NCI-H2029 treated with DMSO at 0.1 percent for 48 hours (cell line): ENCODE data around the gene FES.
"Not testable (repeated sequence)": the region's sequence is repeated elsewhere in the genome, so short reads cannot be mapped to it uniquely, and the experiment has no call there.

Source experiments
- DNase-seq: peaks from one replicate; lab custom pipeline; 2025; lab: John Stamatoyannopoulos, UW

Gene FES

DNA sequence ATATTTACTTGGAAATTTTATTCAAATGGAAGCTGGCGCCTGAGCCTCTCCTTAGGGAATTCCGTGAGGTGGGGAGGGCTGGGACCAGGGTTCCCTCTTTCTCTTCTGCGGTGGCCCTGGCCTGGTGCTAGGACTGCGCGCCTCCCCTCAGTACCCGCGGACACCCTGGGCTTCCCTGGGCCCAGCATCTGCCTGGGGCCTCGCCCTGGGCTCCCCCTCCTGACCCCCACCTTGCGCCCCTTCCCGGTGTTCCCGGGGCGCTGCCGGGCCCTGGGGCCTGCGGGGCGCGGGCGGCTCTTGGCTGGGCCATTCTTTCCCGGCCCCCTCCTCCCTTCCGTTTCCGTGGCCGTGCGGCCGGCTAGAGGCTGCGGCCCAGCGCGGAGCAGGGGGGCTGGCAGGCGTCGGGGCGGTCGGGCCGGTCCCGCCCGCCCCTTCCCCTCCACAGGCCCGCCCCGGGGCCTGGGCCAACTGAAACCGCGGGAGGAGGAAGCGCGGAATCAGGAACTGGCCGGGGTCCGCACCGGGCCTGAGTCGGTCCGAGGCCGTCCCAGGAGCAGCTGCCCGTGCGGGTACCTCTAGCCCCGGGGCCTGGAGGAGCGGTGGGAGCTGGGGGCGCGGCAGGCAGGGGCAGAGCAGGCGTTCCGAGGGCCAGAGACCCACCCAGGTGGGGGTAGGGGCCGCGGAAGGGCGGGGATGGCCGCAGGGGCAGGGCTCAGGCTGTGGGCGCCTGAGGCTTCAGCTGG lies at the start of gene FES:
Gene FES, plus strand, starts transcription at position 529 of the 743 bp plus-strand sequence. CDS start 542 bp downstream, outside the sequence.
- no peak for DNase-seq

DNA sequence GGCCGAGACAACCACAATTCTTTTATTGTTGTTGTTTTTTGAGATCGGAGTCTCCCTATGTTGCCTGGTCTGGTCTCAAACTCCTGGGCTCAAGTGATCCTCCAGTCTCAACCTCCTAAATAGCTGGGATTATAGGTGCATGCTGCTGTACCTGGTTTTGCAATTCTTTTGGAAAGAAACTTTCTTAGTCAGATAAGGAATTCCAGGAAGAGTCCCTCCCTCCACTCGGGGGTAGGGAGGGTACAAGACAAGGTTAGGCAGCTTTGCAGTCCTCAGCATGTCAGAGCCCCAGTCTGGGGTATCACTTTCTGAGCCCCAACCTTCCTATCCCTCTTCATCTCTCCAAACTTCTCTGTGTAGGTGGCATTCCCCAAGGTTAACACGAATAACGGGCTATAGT lies 49.7 kb upstream of the FES start:
- DNase-seq = no peak

DNA sequence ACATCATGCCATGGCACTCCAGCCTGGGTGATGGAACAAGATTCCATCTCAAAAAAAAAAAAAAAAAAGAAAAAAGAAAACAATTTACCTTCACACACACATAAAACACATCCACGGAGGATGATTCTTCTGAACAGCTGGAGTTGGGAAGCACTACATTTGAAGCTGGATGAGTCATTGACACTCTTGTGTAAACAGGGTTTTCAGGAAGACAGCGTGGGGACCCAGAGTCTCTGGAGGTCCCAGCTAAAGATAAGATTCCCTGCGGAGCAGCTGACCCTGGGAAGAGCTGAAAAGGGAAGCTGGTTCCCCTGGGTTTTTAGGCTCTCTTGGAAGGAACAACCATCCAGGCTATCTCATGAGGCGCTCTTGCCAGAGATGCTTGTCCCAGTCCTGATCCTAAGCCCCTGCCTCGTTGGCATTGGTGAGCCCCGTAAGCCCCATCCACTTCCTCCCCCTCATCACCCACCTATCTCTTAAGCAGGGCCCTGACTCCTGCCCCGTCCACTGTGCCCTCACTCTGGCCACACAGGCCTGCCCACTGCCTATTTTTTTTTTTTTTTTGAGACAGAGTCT lies 47.9 kb upstream of the FES start:
- DNase-seq = no peak

DNA sequence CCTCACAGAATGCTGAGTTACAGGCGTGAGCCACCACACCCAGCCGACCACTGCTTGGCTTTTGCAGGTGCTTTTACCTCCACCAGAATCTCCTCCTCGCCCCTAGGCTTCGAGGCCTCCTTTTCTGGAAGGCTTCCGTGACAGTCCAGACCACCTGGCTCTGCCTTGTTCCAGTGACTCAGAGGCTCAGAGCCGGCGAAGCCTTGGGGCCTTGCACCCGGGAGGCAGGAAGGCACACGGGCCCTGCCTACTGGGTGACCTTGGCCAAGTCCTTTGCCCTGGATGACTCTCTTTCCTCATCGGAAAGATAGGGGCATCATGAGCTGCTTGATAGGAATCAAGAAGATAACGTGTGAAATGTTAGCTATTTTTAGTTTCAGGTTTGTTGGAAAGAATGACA lies 47.2 kb upstream of the FES start:
- no peak for DNase-seq

DNA sequence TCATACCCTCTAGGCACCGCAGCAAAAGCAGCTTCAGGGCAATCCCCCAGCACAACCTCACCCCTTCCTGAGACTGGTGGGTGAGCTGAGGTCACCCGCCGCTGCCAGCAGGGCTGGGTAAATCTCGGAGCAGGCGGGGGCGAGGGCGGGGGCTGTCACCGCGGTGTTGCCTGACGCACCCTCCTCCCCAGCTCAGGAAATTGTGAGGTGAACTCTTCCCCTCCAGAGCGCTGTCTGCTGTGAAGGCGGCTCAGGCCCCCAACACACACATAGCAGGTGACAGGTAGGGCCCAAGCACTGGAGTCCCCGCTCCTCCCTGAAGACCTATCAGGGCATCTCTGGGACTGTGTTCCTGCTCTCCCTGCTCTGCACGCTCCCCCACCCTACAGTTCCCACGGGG lies 46.2 kb upstream of the FES start:
- no peak for DNase-seq

GRCh38 chr15:90838544-90838943 lies 45.8 kb upstream of the FES start:
- no peak for DNase-seq

- DNase-seq = no peak
These were observed 44.9 kb upstream of the FES start for GRCh38 chr15:90839187-90840071.

- no peak for DNase-seq
These were observed 44.0 kb upstream of the FES start for GRCh38 chr15:90840157-90840855.

GRCh38 chr15:90840954-90841353 lies 43.4 kb upstream of the FES start:
- DNase-seq = no peak

GRCh38 chr15:90844696-90845095 lies 39.6 kb upstream of the FES start:
- no peak for DNase-seq

GRCh38 chr15:90845201-90845949 lies 38.9 kb upstream of the FES start:
- no peak for DNase-seq

GRCh38 chr15:90849424-90849823 lies 34.9 kb upstream of the FES start:
- not testable (repeated sequence) for DNase-seq

- no peak for DNase-seq
These were observed 33.2 kb upstream of the FES start for GRCh38 chr15:90851114-90851513.

DNA sequence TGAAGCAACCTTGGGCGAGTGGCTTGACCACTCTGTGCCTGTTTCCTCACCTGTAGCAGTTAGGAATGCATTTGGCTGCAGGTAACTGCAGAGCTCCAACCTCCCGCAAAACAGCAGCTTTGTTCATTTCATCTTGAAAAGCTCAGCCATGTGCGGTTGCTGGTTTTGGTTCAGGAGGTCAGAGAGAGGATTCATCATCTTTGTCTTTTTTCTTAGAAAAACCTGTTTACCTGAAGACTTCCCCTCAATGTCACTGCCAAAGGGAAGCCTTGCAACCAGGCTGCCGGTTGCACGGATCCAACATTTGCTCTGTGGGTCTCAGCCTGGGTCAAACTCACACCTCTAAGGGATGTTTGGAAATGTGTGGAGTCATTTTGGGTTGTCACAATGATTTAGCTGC lies 32.4 kb upstream of the FES start:
- DNase-seq = no peak

DNA sequence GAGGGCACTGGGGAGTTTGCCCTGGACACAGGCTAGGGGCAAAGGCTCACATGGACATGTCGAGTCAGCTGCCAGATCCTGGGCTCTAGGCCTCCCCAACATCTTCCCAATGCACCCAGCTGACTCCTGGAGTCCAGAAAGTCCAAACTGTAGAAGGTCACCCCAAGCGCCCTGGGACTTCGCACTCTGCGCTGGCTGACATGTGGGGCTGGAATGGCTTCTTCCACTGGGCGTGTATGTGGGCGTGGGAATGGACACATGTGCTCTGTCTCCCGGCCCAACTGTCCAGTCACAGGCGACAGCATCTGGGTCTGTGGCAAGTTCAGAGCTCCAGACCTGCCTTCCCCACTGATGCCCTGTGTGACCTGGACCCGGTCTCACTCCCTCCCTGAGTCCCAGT lies 29.2 kb upstream of the FES start:
- DNase-seq = no peak

- no peak for DNase-seq
These were observed 27.0 kb upstream of the FES start for GRCh38 chr15:90857337-90857736.

GRCh38 chr15:90857883-90858443 lies 26.3 kb upstream of the FES start:
- DNase-seq = no peak

GRCh38 chr15:90859234-90860131 lies 24.8 kb upstream of the FES start:
- no peak for DNase-seq

GRCh38 chr15:90860450-90860849 lies 23.9 kb upstream of the FES start:
- no peak for DNase-seq
